GM15510 (cell line): ENCODE measurements around the gene TNFAIP2.

ENCODE experiments used
- POLR2A ChIP-seq: IDR thresholded peaks from 3 replicates; pipeline ENCODE4 v1.6.1; 2011; ENCODE audit warnings: borderline replicate concordance; ENCODE audit not compliant: insufficient read length; ENCODE audit errors: extremely low read depth

Gene TNFAIP2

GRCh38 chr14:103089386-103090335 lies 33.6 kb upstream of the TNFAIP2 start:
- no peak for TF ChIP-seq POLR2A

DNA sequence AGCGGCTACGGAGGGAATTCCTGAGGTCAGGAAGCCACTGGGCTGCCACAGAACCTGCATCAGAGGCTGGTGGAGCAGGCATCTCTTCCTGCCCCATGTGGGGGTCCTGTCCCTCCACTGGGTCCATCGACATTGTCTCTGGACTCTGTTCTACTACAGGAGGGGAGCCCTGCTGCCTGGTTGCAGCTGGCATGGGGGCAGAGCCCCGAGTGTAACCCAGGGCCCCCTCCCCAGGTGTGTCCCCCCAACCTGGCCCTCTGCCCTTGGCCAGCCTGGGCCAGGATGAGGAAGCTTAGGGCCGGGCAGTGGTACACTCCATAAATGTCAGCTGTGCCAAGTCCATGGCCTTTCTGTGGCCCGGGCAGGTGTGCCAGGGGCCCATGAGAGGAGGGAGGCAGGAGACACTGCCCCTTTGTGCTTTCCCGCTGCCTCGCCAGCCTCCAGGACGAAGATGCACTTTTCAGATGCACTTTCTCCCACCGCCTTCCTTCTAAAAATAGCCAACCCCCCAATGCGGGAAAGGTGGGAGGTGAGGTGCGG lies 32.7 kb upstream of the TNFAIP2 start:
- no peak for TF ChIP-seq POLR2A

DNA sequence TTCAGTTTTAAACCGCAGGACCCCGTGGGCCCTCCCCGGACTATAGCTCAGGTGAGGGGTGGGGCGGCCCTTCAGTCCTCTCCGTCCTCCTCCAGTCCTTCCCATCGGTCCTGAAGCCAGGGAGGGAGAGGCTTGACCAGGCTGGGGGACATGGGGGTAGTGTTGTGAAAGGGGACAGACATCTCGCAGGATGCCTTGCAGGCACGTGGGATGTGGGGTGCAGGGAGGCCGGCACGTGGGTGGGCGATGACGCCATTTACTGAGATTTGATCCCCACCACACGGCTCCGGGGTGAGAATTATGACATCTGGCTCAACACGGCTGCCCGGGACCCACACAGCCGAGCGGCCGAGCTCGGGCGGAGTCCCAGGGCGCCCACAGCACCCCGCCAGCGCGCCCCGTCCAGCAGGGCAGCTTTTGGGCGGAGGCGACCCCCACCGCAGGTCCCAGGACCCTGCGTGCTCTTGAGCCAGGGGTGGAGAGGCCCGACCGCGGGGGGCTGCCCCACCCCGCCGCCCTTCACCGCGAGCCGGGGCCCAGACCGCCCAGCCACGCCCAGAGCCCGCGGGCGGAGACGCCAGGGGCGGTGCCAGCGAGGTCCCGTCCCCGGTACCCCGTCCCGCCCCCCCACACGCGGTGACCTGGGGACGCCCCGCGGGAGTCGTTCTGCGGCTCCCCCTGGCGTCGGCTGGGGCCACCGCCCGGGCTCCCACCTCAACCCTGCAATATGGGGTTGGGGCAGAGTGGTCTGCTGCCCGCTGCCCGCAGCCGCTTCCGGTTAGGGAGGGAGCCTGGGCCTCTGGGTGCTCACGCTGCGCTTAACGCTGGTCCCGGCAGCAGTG lies 32.0 kb upstream of the TNFAIP2 start:
- TF ChIP-seq POLR2A: no peak

GRCh38 chr14:103091883-103092222 lies 31.4 kb upstream of the TNFAIP2 start:
- no peak for TF ChIP-seq POLR2A

- no peak for TF ChIP-seq POLR2A
Observed at GRCh38 chr14:103093856-103094405, 29.3 kb upstream of the TNFAIP2 start.

GRCh38 chr14:103094406-103095209 lies 28.7 kb upstream of the TNFAIP2 start, which contains the start of gene EXOC3L4:
Gene EXOC3L4 (plus strand): TSS chr14:103094725. CDS start chr14:103100220, 5,495 bp downstream.
- no peak for TF ChIP-seq POLR2A

DNA sequence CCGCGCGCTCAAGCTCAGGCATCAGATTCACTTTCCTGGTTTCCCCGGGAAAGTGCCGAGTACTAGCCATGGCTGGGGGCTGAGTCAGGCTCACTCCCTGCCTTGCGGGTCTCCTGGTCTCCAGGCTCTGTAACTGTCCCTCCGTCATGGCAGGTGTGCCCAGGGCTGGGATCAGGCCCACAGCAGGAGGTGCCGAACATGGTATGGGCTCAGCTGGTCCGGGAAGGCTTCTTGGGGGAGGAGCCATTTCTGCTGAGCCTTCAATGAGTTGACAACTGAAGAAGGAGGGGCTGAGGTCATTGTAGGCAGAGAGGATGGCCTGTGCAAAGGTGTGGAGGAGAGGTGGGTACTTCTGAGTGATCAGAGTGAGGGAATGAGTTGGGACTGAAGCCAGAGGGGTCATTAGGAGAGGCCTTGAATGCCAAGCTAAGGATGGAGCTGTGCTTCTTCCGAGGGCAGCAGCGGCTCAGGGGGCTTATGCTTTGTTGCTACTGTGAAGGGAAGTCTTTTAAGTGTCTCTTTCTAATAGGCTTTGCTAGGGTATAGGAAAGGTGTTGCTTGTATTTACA lies 28.0 kb upstream of the TNFAIP2 start:
- no peak for TF ChIP-seq POLR2A

DNA sequence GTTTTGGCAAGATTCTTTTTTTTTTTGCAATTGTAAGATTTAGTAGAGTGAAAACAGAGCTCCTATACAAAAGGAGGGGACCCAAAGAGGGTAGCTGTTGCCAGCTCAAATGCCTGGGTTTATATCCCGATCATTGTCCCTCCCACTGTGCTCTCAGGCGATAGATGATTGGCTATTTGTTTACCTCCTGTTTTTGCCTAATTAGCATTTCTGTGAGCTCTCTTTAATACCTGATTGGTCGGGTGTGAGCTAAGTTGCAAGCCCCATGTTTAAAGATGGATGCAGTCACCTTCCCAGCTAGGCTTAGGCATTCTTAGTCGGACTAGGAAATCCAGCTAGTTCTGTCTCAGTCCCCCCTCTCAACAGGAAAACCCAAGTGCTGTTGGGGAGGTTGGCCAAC lies 26.9 kb upstream of the TNFAIP2 start:
- no peak for TF ChIP-seq POLR2A

DNA sequence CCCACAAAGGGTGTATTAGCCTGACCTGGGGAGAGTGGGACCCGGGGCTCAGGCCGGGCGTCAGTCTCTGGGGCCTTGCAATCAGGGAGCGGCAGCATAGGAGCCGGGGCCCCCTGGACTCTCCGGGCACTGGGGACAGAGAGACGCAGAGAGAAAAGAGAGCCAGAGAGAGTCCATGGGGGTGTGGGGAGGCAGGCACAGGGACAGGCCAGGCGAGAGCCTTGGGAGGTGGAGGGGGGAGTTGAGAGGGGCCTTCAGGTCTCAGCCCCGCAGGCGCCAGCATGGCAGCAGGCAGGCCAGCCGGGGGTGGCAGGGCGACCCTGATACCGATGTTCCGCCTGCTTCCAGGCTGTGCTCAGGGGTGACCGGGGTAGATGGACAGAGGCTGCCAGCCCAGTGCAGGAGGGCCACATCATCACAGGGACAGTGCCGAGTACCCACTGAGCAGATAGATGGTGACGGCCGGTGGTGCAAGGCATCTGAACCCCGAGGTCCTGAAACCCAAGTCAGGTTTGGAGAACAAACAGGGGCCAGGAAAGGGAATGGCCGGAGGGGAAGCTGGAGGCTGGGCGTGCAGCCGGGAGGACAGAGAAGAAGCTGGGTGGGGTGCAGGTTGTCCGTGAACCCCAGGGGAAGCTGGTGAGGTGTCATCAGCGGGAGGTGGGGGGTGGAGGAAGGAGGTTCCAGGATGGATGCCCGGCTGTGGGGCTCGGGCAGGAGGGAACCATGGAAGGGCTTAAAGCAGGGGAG lies 25.8 kb upstream of the TNFAIP2 start:
- TF ChIP-seq POLR2A: no peak

DNA sequence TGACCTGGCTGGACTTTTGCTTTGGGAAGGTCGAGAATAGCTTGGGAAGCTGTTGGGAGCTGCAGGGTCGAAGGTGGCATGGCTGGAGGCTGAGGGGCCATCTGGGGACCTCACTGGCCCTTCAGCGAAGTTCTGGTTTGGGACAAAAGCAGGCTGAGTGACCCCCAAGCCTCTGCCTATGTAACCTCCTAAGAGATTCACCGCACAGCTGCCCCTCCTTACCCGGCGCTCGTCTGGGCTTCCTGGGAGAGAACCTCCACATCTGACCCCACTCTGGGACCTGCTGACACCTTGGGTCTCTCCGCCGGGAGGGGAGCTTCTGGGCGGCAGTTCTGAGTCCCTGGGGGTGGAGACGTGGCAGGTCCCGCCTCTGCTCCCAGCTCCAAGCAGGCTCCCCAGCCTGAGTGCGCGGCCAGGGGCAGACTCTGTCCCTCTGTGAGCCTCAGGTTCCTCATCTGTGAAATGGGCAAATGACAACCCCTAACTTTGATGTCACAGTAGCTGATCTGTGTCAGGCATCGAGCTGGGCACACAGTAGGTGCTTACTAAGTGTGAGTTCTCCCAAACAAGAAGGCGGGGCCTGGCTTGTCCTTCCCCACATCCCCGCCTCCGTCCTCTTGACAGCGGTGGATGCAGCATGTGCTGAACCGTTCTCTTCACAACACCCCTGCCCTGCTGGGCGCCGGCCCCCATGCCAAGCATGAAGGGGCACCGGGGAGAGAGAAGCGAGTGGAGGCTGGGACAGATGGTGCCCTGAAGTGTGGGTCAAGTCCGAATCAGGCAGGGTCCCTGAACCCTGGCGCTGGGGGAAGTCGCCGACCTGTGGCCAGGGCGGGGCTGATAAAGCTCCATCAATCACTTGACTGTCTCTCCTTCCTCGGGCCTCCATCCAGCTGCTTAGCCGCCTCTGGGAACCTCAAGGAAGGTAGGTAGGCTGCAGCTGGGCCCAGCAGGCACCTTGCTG lies 25.0 kb upstream of the TNFAIP2 start:
- TF ChIP-seq POLR2A: no peak

DNA sequence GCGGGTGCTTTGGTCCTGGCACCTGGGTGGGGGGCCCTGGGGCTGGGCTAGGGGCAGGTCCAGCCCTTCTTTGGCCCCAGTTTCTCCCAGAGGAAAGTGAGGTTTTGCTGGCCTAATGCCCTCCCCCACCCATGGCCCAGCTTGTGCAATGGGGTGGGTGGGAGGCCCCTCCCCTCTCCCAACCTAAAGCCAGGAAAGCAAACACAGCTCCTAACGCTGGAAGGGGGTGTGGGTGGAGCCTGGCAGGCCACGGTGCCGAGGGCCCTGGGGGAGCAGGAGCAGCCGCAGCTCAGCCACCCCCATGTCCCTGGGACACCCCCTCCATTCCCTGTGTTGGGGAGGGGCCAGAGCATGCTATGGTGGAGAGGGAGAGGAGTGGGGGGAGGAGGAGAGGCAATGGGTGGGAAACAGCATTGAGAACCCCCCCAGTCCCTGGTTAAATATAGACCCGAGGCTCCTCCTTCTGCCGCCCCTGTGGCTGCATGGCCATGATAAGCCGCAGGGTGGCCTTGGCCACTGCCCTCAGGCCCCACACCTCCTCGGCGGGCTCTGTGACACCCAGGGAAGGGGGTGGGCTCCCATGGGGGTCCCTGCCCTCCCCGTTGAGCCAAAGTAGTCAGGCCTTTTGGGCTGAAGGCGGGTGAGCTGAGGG lies 24.1 kb upstream of the TNFAIP2 start:
- TF ChIP-seq POLR2A: no peak

GRCh38 chr14:103099733-103100280 lies 23.5 kb upstream of the TNFAIP2 start:
- no peak for TF ChIP-seq POLR2A
